ENCODE measurements around the gene TSPO. TPM values are rescaled to one million over a fixed set of nuclear protein-coding genes. Genes with fewer than 3 reads are reported as not detected.

TSPO gene
- polyA plus RNA-seq, 6 donors from 2014 or later = 247 to 323 (median 288) TPM

DNA sequence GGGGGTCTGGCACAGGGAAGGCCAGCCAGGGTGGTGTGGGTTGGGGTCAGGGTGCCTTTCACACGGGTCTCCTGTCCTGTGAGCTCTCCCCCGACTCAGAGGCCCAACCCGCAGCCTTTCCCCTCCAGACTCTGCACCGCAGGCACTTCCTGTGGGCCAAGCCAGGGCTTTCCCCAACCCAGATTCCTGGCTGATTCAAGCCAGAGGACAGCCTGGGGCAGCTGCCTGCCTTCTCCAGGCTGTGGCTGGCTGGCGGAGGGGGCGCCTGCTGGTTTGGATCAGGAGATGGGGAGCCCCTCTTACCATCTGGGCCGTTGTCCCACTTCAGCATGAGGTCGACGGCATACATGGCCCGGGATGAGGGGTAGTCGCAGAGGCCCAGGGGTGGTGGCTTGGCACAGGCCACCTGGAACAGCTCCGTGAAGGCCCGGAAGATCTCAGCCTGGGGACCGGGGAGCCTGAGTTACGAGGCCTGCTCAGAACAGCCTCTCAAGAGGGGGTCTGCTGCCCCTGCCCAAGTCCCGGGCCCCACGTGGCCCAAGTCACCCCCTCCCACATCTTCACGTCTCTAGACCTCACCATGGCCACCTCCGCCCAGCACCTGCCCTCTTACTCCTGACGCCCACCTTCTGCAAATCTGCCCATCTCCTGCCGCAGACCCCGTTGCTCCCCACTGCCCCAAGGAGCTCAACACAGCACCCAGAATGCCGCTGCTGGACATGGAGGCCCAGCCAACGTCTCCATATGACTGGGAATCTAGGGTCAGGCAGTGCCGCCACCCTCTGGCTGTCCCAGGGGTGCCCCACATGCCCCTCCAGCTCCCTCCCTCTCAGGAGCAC lies 17.3 kb downstream of the TSPO start:
- Mint-ChIP-seq H3K27ac (peak overlapping the region in 2 of 6 donors; percentile 6 to 62), H3K4me3 (no peak overlapping the region), H3K36me3 (peaks cover 4 to 8% of the 10 kb centered on the region in 2 donors), H3K27me3 (no peaks in the 10 kb centered on the region), H3K9me3 (no peaks in the 10 kb centered on the region), H3K4me1 (peaks cover 8 to 14% (median 11%) of the 10 kb centered on the region in 3 donors)
- no peak for DNase-seq
- ATAC-seq (ENCODE audit: low read depth in 2 of 2) = no peak

DNA sequence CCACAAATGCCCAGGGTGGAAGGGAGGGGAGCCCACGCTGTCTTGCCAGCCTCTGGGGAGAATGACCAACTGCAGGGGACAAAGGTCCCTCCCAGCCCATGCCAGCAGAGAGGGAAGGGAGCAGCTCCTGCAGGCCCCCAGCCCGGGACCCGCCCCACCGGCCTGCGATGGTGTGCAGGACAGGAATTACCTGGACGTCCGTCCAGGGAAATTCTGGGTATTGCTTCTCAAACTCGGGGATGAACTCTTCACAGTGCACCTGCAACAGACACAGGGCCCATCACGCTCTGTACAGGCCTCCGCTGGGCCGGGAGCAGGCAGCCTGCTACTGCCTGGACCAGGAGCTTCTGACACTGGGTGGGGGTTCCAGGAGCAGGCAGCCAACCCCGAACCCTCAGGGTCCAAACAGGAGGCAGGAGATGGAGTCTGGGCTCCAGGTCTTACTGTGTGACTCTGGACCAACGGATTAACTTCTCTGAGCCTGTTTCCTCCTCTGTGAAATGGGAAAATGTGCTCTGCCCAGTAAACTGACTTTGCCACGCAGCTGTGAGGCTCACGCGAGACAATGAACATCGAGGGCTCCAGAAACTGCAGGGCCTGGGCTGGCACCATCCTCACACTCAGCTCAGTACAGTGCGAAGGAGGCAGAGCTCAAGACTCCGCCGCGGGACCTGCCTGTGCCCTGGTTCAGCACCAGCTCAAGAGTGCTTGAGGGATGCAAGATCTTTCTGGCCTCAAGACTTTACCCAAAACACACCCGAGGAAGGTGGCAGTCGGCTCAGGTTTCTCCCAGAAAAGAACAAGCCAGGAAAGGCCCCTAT lies 18.2 kb downstream of the TSPO start:
- peaks cover 0 to 8% of the 10 kb centered on the region in 2 donors for H3K36me3 Mint-ChIP-seq

DNA sequence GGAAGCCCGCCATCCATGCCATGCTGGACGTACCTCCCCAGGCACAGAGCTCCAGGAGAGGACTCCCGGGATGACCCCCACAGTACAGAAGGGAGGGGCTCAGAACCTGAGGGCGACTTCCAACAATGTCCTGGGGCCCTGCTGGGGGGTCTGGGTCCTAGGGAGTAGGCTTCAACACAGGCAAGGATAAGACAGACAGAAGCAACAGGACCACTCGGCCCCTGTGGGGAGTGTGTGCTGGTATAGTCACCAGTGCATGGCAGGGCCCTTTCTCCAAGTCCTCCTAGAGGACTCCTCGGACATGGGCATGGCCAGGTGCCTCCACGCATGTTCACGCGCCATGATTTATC lies 18.7 kb downstream of the TSPO start:
- DNase-seq (no peak), ATAC-seq (ENCODE audit: low read depth in 2 of 2) (no peak)
- no peak overlapping the region for H3K27ac Mint-ChIP-seq
- H3K9me3 Mint-ChIP-seq = no peaks in the 10 kb centered on the region
- peaks cover 0 to 8% of the 10 kb centered on the region in 2 donors for H3K36me3 Mint-ChIP-seq
- no peak overlapping the region for H3K4me3 Mint-ChIP-seq
- no peaks in the 10 kb centered on the region for H3K27me3 Mint-ChIP-seq
- H3K4me1 Mint-ChIP-seq = no peaks in the 10 kb centered on the region

More for the DNA sequence above, 18.2 kb downstream of the TSPO start:
- Mint-ChIP-seq H3K27ac (no peak overlapping the region), H3K4me3 (no peak overlapping the region), H3K4me1 (peaks cover 0 to 5% (median 2%) of the 10 kb centered on the region in 3 donors), H3K27me3 (no peaks in the 10 kb centered on the region), H3K9me3 (no peaks in the 10 kb centered on the region)
- DNase-seq (no peak), ATAC-seq (ENCODE audit: low read depth in 2 of 2) (no peak)

GRCh38 chr22:43171019-43171491 lies 19.7 kb downstream of the TSPO start:
- H3K4me3 Mint-ChIP-seq = no peak overlapping the region
- no peaks in the 10 kb centered on the region for H3K9me3 Mint-ChIP-seq
- ATAC-seq (ENCODE audit: low read depth in 2 of 2) = no peak
- no peak for DNase-seq
- no peaks in the 10 kb centered on the region for H3K4me1 Mint-ChIP-seq
- H3K36me3 Mint-ChIP-seq = peaks cover 0 to 8% of the 10 kb centered on the region in 2 donors
- H3K27me3 Mint-ChIP-seq = no peaks in the 10 kb centered on the region
- no peak overlapping the region for H3K27ac Mint-ChIP-seq

DNA sequence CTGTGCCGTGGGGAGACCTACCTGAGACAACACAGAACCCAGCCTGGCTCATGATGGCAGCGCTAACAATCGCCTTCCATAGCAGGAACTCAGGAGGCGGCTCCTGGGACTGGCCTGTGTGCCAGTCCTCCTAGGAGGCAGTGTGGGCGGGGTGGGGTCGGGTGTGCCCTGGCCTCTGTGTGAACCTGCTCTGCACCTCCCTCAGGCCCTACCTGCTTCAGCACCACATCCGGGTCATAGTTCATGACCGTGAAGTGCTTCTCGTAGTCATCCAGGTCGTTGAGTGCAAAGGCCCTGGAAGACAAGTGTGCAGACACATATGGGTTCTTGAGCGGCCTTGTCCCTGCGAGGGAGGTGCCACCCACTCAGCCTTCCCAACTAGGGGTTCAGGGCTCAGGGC lies 20.2 kb downstream of the TSPO start:
- ATAC-seq (ENCODE audit: low read depth in 2 of 2) (no peak), DNase-seq (no peak)
- H3K4me1 Mint-ChIP-seq = no peaks in the 10 kb centered on the region
- H3K9me3 Mint-ChIP-seq = no peaks in the 10 kb centered on the region
- peaks cover 0 to 8% of the 10 kb centered on the region in 2 donors for H3K36me3 Mint-ChIP-seq
- no peak overlapping the region for H3K4me3 Mint-ChIP-seq
- H3K27ac Mint-ChIP-seq = peak overlapping the region in 1 of 6 donors; percentile 65
- H3K27me3 Mint-ChIP-seq = no peaks in the 10 kb centered on the region

GRCh38 chr22:43172191-43172590 lies 20.8 kb downstream of the TSPO start:
- no peaks in the 10 kb centered on the region for H3K27me3 Mint-ChIP-seq
- no peak overlapping the region for H3K4me3 Mint-ChIP-seq
- no peaks in the 10 kb centered on the region for H3K9me3 Mint-ChIP-seq
- DNase-seq = no peak
- ATAC-seq (ENCODE audit: low read depth in 2 of 2) = no peak
- peaks cover 0 to 8% of the 10 kb centered on the region in 2 donors for H3K36me3 Mint-ChIP-seq
- H3K27ac Mint-ChIP-seq = no peak overlapping the region
- H3K4me1 Mint-ChIP-seq = no peaks in the 10 kb centered on the region

- ATAC-seq (ENCODE audit: low read depth in 2 of 2) (no peak), DNase-seq (no peak)
- Mint-ChIP-seq H3K4me1 (no peaks in the 10 kb centered on the region), H3K36me3 (peaks cover 0 to 8% of the 10 kb centered on the region in 2 donors), H3K27me3 (no peaks in the 10 kb centered on the region), H3K4me3 (no peak overlapping the region), H3K9me3 (no peaks in the 10 kb centered on the region), H3K27ac (no peak overlapping the region)
Measured at GRCh38 chr22:43173566-43173965, 22.2 kb downstream of the TSPO start.

DNA sequence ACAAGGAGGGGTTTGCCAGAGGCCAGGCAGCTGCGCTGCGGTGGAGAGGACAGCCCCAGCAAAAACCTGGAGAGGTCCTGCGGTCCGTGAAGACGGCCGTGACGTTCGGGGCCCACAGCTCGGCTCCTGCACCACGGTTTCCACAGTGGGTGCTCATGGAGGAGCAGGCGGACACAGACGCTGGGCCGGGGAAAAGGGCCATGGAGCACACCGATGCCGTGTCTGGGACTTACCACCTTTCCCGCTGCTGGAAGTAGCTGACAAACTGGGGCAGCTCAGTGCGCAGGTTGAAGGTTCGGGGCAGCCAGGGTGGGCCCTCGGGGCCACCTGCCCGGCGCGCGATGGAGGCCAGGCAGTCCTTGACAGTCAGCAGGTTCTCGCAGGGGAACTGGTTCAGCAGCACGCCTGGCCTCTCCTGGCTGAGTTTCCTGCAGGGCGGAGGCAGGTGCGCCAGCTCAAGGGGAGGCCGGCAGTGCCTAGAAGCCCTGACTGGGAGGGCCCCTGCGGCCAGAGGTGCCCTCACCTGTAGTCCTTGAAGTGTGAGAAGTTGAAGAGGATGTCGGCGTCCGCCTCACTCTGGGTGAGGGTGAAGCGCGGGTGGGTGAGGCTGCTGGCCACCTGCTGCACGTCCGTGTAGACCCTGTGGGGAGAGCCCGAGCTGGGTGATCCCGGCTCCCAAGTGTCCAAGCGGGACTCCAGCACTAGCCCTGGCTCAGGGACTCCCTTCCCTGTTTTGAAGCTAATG lies 22.8 kb downstream of the TSPO start:
- Mint-ChIP-seq H3K27ac (no peak overlapping the region), H3K4me1 (no peaks in the 10 kb centered on the region), H3K27me3 (no peaks in the 10 kb centered on the region), H3K4me3 (no peak overlapping the region), H3K36me3 (peaks cover 0 to 8% of the 10 kb centered on the region in 2 donors), H3K9me3 (no peaks in the 10 kb centered on the region)
- DNase-seq (no peak), ATAC-seq (ENCODE audit: low read depth in 2 of 2) (no peak)

DNA sequence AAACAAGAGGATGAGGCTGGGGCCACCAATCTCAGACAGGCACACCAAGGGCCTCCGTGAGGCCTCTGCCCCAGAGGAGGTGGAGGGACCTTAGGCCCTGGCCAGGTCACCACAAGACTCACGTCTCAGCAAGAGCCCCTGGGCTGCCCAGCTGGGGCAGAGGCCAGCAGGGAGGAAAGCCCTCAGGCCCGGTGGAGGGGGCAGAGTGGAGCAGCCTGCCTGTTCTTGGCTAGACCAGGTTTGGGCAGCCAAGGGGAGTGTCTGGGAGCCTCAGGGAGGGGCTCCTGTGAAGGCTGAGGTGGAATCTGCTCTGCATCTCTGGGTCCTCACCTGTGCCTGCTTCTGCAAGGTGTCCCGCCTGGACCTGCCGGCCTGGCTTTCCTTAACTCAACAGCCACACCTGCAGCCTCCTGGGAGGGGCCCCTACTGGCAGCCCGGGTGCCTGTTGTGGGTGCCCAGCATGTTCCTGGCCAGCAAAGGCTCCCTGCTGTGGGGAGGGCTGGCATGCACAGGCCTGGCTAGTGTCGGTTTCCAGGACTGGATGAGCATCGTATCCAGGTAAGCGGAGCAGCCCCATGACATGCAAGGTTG lies 23.7 kb downstream of the TSPO start:
- no peak for ATAC-seq (ENCODE audit: low read depth in 2 of 2)
- peaks cover 0 to 8% of the 10 kb centered on the region in 2 donors for H3K36me3 Mint-ChIP-seq
- H3K4me3 Mint-ChIP-seq = no peak overlapping the region
- H3K27ac Mint-ChIP-seq = no peak overlapping the region
- no peaks in the 10 kb centered on the region for H3K4me1 Mint-ChIP-seq
- no peak for DNase-seq
- no peaks in the 10 kb centered on the region for H3K27me3 Mint-ChIP-seq
- no peaks in the 10 kb centered on the region for H3K9me3 Mint-ChIP-seq

GRCh38 chr22:43176090-43176489 lies 24.7 kb downstream of the TSPO start:
- Mint-ChIP-seq H3K4me1 (no peaks in the 10 kb centered on the region), H3K27ac (no peak overlapping the region), H3K36me3 (peaks cover 0 to 8% of the 10 kb centered on the region in 2 donors), H3K27me3 (no peaks in the 10 kb centered on the region), H3K9me3 (no peaks in the 10 kb centered on the region), H3K4me3 (no peak overlapping the region)
- ATAC-seq (ENCODE audit: low read depth in 2 of 2) (no peak), DNase-seq (no peak)

GRCh38 chr22:43177479-43177878 lies 26.1 kb downstream of the TSPO start:
- ATAC-seq (ENCODE audit: low read depth in 2 of 2) (no peak), DNase-seq (no peak)
- Mint-ChIP-seq H3K4me1 (peaks cover 0 to 4% (median 4%) of the 10 kb centered on the region in 3 donors), H3K27ac (no peak overlapping the region), H3K36me3 (peaks cover 0 to 8% of the 10 kb centered on the region in 2 donors), H3K4me3 (no peak overlapping the region), H3K9me3 (no peaks in the 10 kb centered on the region), H3K27me3 (no peaks in the 10 kb centered on the region)

- peaks cover 4 to 6% (median 6%) of the 10 kb centered on the region in 3 donors for H3K4me1 Mint-ChIP-seq
- H3K27ac Mint-ChIP-seq = no peak overlapping the region
- no peak overlapping the region for H3K4me3 Mint-ChIP-seq
- DNase-seq (no peak), ATAC-seq (ENCODE audit: low read depth in 2 of 2) (no peak)
- H3K36me3 Mint-ChIP-seq = no peaks in the 10 kb centered on the region
- H3K9me3 Mint-ChIP-seq = no peaks in the 10 kb centered on the region
- no peaks in the 10 kb centered on the region for H3K27me3 Mint-ChIP-seq
Measured at GRCh38 chr22:43179146-43179910, 28.0 kb downstream of the TSPO start.

- H3K9me3 Mint-ChIP-seq = no peaks in the 10 kb centered on the region
- peaks cover 8 to 11% (median 8%) of the 10 kb centered on the region in 3 donors for H3K4me1 Mint-ChIP-seq
- no peak for DNase-seq
- no peaks in the 10 kb centered on the region for H3K36me3 Mint-ChIP-seq
- H3K27me3 Mint-ChIP-seq = no peaks in the 10 kb centered on the region
- H3K27ac Mint-ChIP-seq = no peak overlapping the region
- no peak for ATAC-seq (ENCODE audit: low read depth in 2 of 2)
- no peak overlapping the region for H3K4me3 Mint-ChIP-seq
Measured at GRCh38 chr22:43179911-43180195, 28.5 kb downstream of the TSPO start.
